Pancreas (tissue), 10 donors: Measurements from ENCODE around the gene RASAL2. TPM values are rescaled to one million over a fixed set of nuclear protein-coding genes. Genes with fewer than 3 reads are reported as not detected.
"Not testable (repeated sequence)": the region's sequence is repeated elsewhere in the genome, so short reads cannot be mapped to it uniquely, and the experiment has no call there.

ENCODE experiments used
- ATAC-seq, 4 donors: fragments of 200-7000 bp; cut with Tn5 transposase; one replicate each; pipeline versions ENCODE4 v1.8.0 to v1.9.1; 2020; ENCODE audit warnings: mild to moderate bottlenecking in 4 of 4, moderate library complexity in 4 of 4
- DNase-seq, 6 donors: peaks; one replicate each; pipeline ENCODE4 v3.0.0-alpha.2; 2020
- FAIRE-seq: peaks from 2 replicates; lab custom pipeline; 2012; peaks lifted over from hg19 to GRCh38; lab: Jason Lieb, UNC
- H3K27ac ChIP-seq, 4 donors: fragments of 200-600 bp; sonication (generic); 1 replicate in 3 of 4; 2 replicates in 1 of 4; pipeline versions ENCODE4 v1.5.0 to v1.8.0; 2020
- H3K27me3 ChIP-seq, 4 donors: fragments of 200-600 bp; one replicate each; pipeline ENCODE4 v1.8.0; 2021
- H3K36me3 ChIP-seq, 3 donors: fragments of 200-600 bp; sonication (generic) in 1 of 3; one replicate each; pipeline versions ENCODE4 v1.5.0 to v1.8.0; 2020 to 2021
- H3K4me1 ChIP-seq, 3 donors: fragments of 200-600 bp; one replicate each; pipeline ENCODE4 v1.8.0; 2021
- H3K4me3 ChIP-seq, 4 donors: fragments of 200-600 bp; sonication (generic) in 2 of 4; one replicate each; pipeline versions ENCODE4 v1.5.0 to v1.8.0; 2020 to 2021
- H3K9me3 ChIP-seq, 4 donors: fragments of 200-600 bp; one replicate each; pipeline ENCODE4 v1.8.0; 2021
- whole genome bisulfite sequencing, 2 donors: extraction: QIAGEN DNeasy Blood & Tissue Kit; methylation state at CpG; one replicate each; pipeline ENCODE4 v1.1.7; 2013; 5-methylcytosine and 5-hydroxymethylcytosine counted together
- intact Hi-C, 3 donors: fragments of 100-400 bp; cut with DNase I; formaldehyde crosslinking; loops; one replicate each; pipeline versions ENCODE4 v1.11.1 to v1.14.2; 2022
- polyA plus RNA-seq, 2 donors: library from polyadenylated mRNA; stranded (reverse); fragments of 200-250 nt; gene quantifications; one replicate each; pipeline ENCODE4 v1.2.3, GENCODE V29; 2013
- total RNA-seq, 6 donors: library from RNA; stranded (reverse); fragmentation: NEBNext Ultra II Directional in 4 of 6; extraction: Animal tissue kit (Norgen Biotek cat#: 25700) in 4 of 6; gene quantifications; one replicate each; pipeline versions ENCODE4 v1.2.1 to v1.2.4, GENCODE V29; 2021 to 2023
- TF ChIP-seq, protein P1 (sequence below), 4 donors: fragments of 200-600 bp; sonication (generic) in 3 of 4; IDR thresholded peaks; one replicate each; pipeline versions ENCODE4 v1.5.0 to v1.8.0; 2021; ENCODE audit warnings: antibody characterized with exemption in 4 of 4
- donor health status: healthy with polysubstance abuse.
- donor health status: DM: no; HTN: no; CAD: no; lungs with moderate emphysema.
- donor health status: DM: no; HTN: no; CAD: no.
- donor health status: control.
- donor health status: control.
- donor health status: Bipolar disorder and iron deficiency.
- donor health status: DM: yes; HTN: yes; CAD: no.
- donor health status: DM: no; HTN: no; CAD: no.
- donor health status: DM: no; HTN: no; CAD: no.
- donor health status: DM: yes; HTN: yes; CAD: no.

Gene RASAL2
- total and polyA plus RNA-seq, 8 donors, result 2.5 to 12.9 (median 4.9) TPM

- Histone ChIP-seq H3K27ac (peak overlapping the region in 2 of 4 donors; percentile 18 to 48), H3K9me3 (no peaks in the 10 kb centered on the region), H3K27me3 (no peaks in the 10 kb centered on the region), H3K4me1 (peaks cover 4 to 9% (median 5%) of the 10 kb centered on the region in 3 donors), H3K36me3 (no peaks in the 10 kb centered on the region), H3K4me3 (no peak overlapping the region)
- TF ChIP-seq, protein P1, sequence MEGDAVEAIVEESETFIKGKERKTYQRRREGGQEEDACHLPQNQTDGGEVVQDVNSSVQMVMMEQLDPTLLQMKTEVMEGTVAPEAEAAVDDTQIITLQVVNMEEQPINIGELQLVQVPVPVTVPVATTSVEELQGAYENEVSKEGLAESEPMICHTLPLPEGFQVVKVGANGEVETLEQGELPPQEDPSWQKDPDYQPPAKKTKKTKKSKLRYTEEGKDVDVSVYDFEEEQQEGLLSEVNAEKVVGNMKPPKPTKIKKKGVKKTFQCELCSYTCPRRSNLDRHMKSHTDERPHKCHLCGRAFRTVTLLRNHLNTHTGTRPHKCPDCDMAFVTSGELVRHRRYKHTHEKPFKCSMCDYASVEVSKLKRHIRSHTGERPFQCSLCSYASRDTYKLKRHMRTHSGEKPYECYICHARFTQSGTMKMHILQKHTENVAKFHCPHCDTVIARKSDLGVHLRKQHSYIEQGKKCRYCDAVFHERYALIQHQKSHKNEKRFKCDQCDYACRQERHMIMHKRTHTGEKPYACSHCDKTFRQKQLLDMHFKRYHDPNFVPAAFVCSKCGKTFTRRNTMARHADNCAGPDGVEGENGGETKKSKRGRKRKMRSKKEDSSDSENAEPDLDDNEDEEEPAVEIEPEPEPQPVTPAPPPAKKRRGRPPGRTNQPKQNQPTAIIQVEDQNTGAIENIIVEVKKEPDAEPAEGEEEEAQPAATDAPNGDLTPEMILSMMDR (IDR thresholded peaks at IDR 0.05), result peak in 2 of 4 donors; percentile 32 to 40
- FAIRE-seq (peak; percentile 71), DNase-seq (no peak), ATAC-seq (peak; percentile 49 to 85 (median 83))
- intact Hi-C loops, result no loop called here
- WGBS, 2 donors, result 20 to 27% methylated on average over 5 of the region's 5 CpGs
These were observed 250.7 kb downstream of the RASAL2 start for GRCh38 chr1:178344513-178345091.

DNA sequence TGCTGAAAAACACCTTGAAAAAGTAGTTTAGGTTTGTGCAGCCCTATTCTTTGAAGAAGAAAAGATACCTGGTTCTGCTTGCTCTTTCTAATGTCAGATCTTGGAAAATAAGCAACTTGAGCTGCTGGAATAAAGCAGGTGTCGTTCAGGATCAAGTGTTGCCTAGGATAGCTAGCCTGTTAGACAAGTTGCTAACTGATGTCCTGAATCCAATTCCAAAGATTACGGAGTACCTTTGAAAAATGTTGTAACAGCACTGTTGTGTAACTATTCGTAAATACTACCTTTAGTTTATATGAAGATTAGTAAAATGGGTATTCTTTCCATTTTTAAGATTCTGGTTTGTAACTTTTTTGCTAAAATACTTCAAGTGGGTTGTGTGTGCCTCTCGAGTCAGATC, 251.3 kb downstream of the RASAL2 start:
- no peak for ATAC-seq
- TF ChIP-seq, protein P1 (IDR thresholded peaks at IDR 0.05), result no peak
- FAIRE-seq, result no peak
- no peaks in the 10 kb centered on the region for H3K36me3 ChIP-seq
- H3K4me1 ChIP-seq, result peaks cover 4 to 9% (median 5%) of the 10 kb centered on the region in 3 donors
- 57 to 64% methylated on average over 4 of the region's 4 CpGs for WGBS, 2 donors
- no peak overlapping the region for H3K4me3 ChIP-seq
- no peaks in the 10 kb centered on the region for H3K9me3 ChIP-seq
- H3K27ac ChIP-seq, result peak overlapping the region in 1 of 4 donors; percentile 48
- no peak for DNase-seq
- intact Hi-C loops, result no loop called here
- H3K27me3 ChIP-seq, result no peaks in the 10 kb centered on the region

GRCh38 chr1:178345807-178346206, 251.9 kb downstream of the RASAL2 start:
- no peak for FAIRE-seq
- WGBS, 2 donors, result 30 to 44% methylated on average over 1 of the region's 1 CpG
- Histone ChIP-seq H3K4me1 (peaks cover 4 to 9% (median 5%) of the 10 kb centered on the region in 3 donors), H3K27ac (peak overlapping the region in 1 of 4 donors; percentile 21), H3K36me3 (no peaks in the 10 kb centered on the region), H3K27me3 (no peaks in the 10 kb centered on the region), H3K9me3 (no peaks in the 10 kb centered on the region), H3K4me3 (no peak overlapping the region)
- DNase-seq, result no peak
- intact Hi-C loops, result no loop called here
- no peak for ATAC-seq
- TF ChIP-seq, protein P1 (IDR thresholded peaks at IDR 0.05), result no peak

DNA sequence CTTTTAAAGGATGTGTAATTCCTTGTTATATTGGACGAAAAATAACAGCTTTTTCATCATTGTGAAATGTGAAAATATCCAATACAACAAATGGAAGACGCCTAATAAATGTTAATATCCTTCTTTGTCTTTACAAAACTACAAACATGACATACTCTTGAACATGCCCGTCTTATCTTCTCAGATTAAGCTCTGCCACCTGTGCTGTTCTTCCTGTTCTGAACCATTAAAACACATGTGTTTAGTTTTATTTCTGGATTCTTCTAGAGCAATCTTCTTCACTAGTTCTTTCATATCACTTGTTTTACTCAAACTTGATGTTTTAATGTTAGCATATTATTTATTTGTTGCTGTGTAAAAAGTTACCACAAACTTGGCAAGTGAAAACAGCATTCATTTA, 255.9 kb downstream of the RASAL2 start:
- no peaks in the 10 kb centered on the region for H3K9me3 ChIP-seq
- TF ChIP-seq, protein P1 (IDR thresholded peaks at IDR 0.05), result no peak
- peak in 1 of 4 donors; percentile 55 for ATAC-seq

GRCh38 chr1:178351911-178352310, 258.0 kb downstream of the RASAL2 start:
- H3K36me3 ChIP-seq, H3K27me3 ChIP-seq, intact Hi-C loops, H3K9me3 ChIP-seq, FAIRE-seq, H3K27ac ChIP-seq, H3K4me1 ChIP-seq, ATAC-seq, H3K4me3 ChIP-seq, DNase-seq: not testable (repeated sequence)
- WGBS, 2 donors, result 82 to 84% methylated on average over 1 of the region's 1 CpG

More for the DNA sequence above, 255.9 kb downstream of the RASAL2 start:
- Histone ChIP-seq H3K4me1 (peaks cover 0 to 4% (median 3%) of the 10 kb centered on the region in 3 donors), H3K4me3 (no peak overlapping the region), H3K27me3 (no peaks in the 10 kb centered on the region), H3K36me3 (no peaks in the 10 kb centered on the region), H3K27ac (no peak overlapping the region)
- FAIRE-seq (no peak), DNase-seq (no peak)
- intact Hi-C loops, result no loop called here
- 57 to 58% methylated on average over 3 of the region's 3 CpGs for WGBS, 2 donors
